HCT116 (cell line): ENCODE results near the gene FOXS1. TPM values are rescaled to one million over a fixed set of nuclear protein-coding genes. Genes with fewer than 3 reads are reported as not detected.

ENCODE experiments used
- ATAC-seq: fragments of 200-7000 bp; cut with Tn5 transposase; 2 replicates; pipeline ENCODE4 v1.9.1; 2020; ENCODE audit warnings: mild to moderate bottlenecking, moderate library complexity
- BruUV-seq: library from RNA; stranded (reverse); fragments of 400-500 nt; replicated peaks from 2 replicates; lab custom pipeline; 2021; lab: Mats Ljungman, UMichigan
- CTCF ChIA-PET: fragments of 300-600 bp; sonication (Branson Sonifier 250); formaldehyde crosslinking; loops from one replicate; lab custom pipeline; 2021; ENCODE audit warnings: antibody characterized with exemption; lab: Charles Lee
- POLR2A ChIA-PET: fragments of 300-600, 350-600 bp; sonication (Branson Sonifier 250); formaldehyde crosslinking; loops from one replicate; lab custom pipeline; 2021; ENCODE audit warnings: antibody characterized with exemption; lab: Charles Lee
- RAD21 ChIA-PET, 2 experiments: fragments of 300-600 bp; sonication (Branson Sonifier 250); formaldehyde crosslinking; loops; one replicate each; lab custom pipeline; 2023; ENCODE audit warnings: low total read pairs in 2 of 2; ENCODE audit not compliant: uncharacterized antibody in 2 of 2, unreplicated experiment in 2 of 2, low non-redundant PET in 1 of 2; lab: Charles Lee
- DNase-seq: peaks from one replicate; pipeline ENCODE4 v3.0.0-alpha.2; 2010; ENCODE audit warnings: low read depth, low spot score
- H2AFZ ChIP-seq: fragments of 200-600 bp; shearing (Covaris generic), sonication (generic); 2 replicates; pipeline ENCODE4 v1.6.1; 2017; ENCODE audit warnings: low read depth, mixed run types, mixed read lengths, antibody characterized with exemption, low read length; ENCODE audit not compliant: poor library complexity, severe bottlenecking
- H3K27ac ChIP-seq: 2 replicates; pipeline ENCODE4 v1.5.1; 2012; ENCODE audit warnings: low read depth, low read length
- H3K27me3 ChIP-seq: fragments of 200-600 bp; sonication (generic); 2 replicates; pipeline ENCODE4 v1.6.1; 2016; ENCODE audit warnings: mixed run types, low read length, mixed read lengths; ENCODE audit not compliant: insufficient read depth
- H3K36me3 ChIP-seq, 2 experiments: fragments of 200-500 bp in 1 of 2; fragments of 200-600 bp in 1 of 2; sonication (Bioruptor generic) in 1 of 2; sonication (generic) in 1 of 2; 2 replicates each; pipeline versions ENCODE4 v1.5.1 to v1.6.1; 2014 to 2016; ENCODE audit warnings: low read length in 2 of 2, inconsistent platforms in 1 of 2, mixed read lengths in 1 of 2, mixed run types in 1 of 2; ENCODE audit not compliant: insufficient read depth in 2 of 2, control insufficient read depth in 1 of 2
- H3K4me1 ChIP-seq, 2 experiments: fragments of 200-600 bp in 1 of 2; sonication (generic) in 1 of 2; 2 replicates each; pipeline versions ENCODE4 v1.5.1 to v1.6.1; 2012 to 2017; ENCODE audit warnings: low read length in 2 of 2, inconsistent platforms in 1 of 2, mild to moderate bottlenecking in 1 of 2, mixed read lengths in 1 of 2, mixed run types in 1 of 2, moderate library complexity in 1 of 2; ENCODE audit not compliant: insufficient read depth in 2 of 2, control insufficient read depth in 1 of 2
- H3K4me2 ChIP-seq: fragments of 200-600 bp; sonication (generic); 2 replicates; pipeline ENCODE4 v1.6.1; 2017; ENCODE audit warnings: mixed run types, low read length, mixed read lengths
- H3K4me3 ChIP-seq, 2 experiments: fragments of 200-600 bp in 1 of 2; sonication (generic) in 1 of 2; replicated peaks in 1 of 2; 2 replicates each; pipeline ENCODE4 v1.5.1; 2011 to 2016; ENCODE audit warnings: low read length in 2 of 2, control low read depth in 1 of 2, low read depth in 1 of 2, mild to moderate bottlenecking in 1 of 2, mixed read lengths in 1 of 2, mixed run types in 1 of 2
- H3K79me2 ChIP-seq: fragments of 200-600 bp; sonication (generic); 2 replicates; pipeline ENCODE4 v1.6.1; 2017; ENCODE audit warnings: mild to moderate bottlenecking, mixed run types, low read length, moderate library complexity, mixed read lengths; ENCODE audit not compliant: insufficient read depth
- H3K9ac ChIP-seq: fragments of 200-600 bp; sonication (generic); 2 replicates; pipeline ENCODE4 v1.6.1; 2016; ENCODE audit warnings: low read length, mixed read lengths
- H3K9me2 ChIP-seq: fragments of 200-600 bp; sonication (generic), shearing (Covaris generic); 2 replicates; pipeline ENCODE4 v1.6.1; 2017; ENCODE audit warnings: mixed run types, mild to moderate bottlenecking, moderate library complexity; ENCODE audit not compliant: insufficient read depth
- H3K9me3 ChIP-seq, 2 experiments: fragments of 200-500 bp in 1 of 2; fragments of 200-600 bp in 1 of 2; sonication (Bioruptor generic) in 1 of 2; sonication (generic) in 1 of 2; 2 replicates each; pipeline ENCODE4 v1.6.1; 2014 to 2017; ENCODE audit warnings: low read length in 2 of 2, mixed read lengths in 2 of 2, inconsistent platforms in 1 of 2, low read depth in 1 of 2, mild to moderate bottlenecking in 1 of 2, mixed run types in 1 of 2, moderate library complexity in 1 of 2; ENCODE audit not compliant: control insufficient read depth in 1 of 2, insufficient read depth in 1 of 2
- H4K20me1 ChIP-seq: fragments of 200-600 bp; sonication (generic), shearing (Covaris generic); 2 replicates; pipeline ENCODE4 v1.6.1; 2017; ENCODE audit warnings: mixed run types, mild to moderate bottlenecking, moderate library complexity; ENCODE audit not compliant: insufficient read depth
- ATF3 ChIP-seq: IDR thresholded peaks from 2 replicates; pipeline ENCODE4 v1.6.1; 2012
- CBX3 ChIP-seq: IDR thresholded peaks from 2 replicates; pipeline ENCODE4 v1.6.1; 2012; ENCODE audit warnings: low read depth
- CEBPB ChIP-seq: IDR thresholded peaks from 2 replicates; pipeline ENCODE4 v1.6.1; 2012; ENCODE audit warnings: low read depth
- CTCF ChIP-seq, 3 experiments: fragments of 200-600 bp in 1 of 3; sonication (generic) in 1 of 3; IDR thresholded peaks in 2 of 3; conservative IDR thresholded peaks in 1 of 3; 2 replicates each; pipeline ENCODE4 v1.5.1; 2012 to 2017; ENCODE audit warnings: low read depth in 2 of 3, low read length in 2 of 3, antibody characterized with exemption in 1 of 3, borderline replicate concordance in 1 of 3, control low read depth in 1 of 3, mild to moderate bottlenecking in 1 of 3, mixed read lengths in 1 of 3, mixed run types in 1 of 3, moderate library complexity in 1 of 3; ENCODE audit not compliant: insufficient read depth in 1 of 3
- EGR1 ChIP-seq: IDR thresholded peaks from 2 replicates; pipeline ENCODE4 v1.6.1; 2012; ENCODE audit warnings: low read depth
- EZH2 ChIP-seq: fragments of 200-600 bp; sonication (generic); IDR thresholded peaks from 2 replicates; pipeline ENCODE4 v1.6.1; 2017; ENCODE audit warnings: antibody characterized with exemption, mixed run types
- EZH2phosphoT487 ChIP-seq: fragments of 200-600 bp; IDR thresholded peaks from 2 replicates; pipeline ENCODE4 v1.6.1; 2018; ENCODE audit warnings: antibody characterized with exemption, borderline replicate concordance
- FOSL1 ChIP-seq: IDR thresholded peaks from 2 replicates; pipeline ENCODE4 v1.6.1; 2012; ENCODE audit warnings: low read depth
- JUND ChIP-seq: IDR thresholded peaks from 2 replicates; pipeline ENCODE4 v1.6.1; 2012
- MAX ChIP-seq: IDR thresholded peaks from 2 replicates; pipeline ENCODE4 v1.6.1; 2012
- POLR2A ChIP-seq: IDR thresholded peaks from 2 replicates; pipeline ENCODE4 v1.7.0; 2011; ENCODE audit warnings: borderline replicate concordance; ENCODE audit not compliant: insufficient read depth, insufficient read length; ENCODE audit errors: extremely low read depth
- POLR2AphosphoS5 ChIP-seq: IDR thresholded peaks from 2 replicates; pipeline ENCODE4 v1.6.1; 2011; ENCODE audit warnings: mild to moderate bottlenecking, low read depth, low read length, moderate library complexity
- SIN3A ChIP-seq: IDR thresholded peaks from 2 replicates; pipeline ENCODE4 v1.6.1; 2012; ENCODE audit warnings: low read depth
- SP1 ChIP-seq: IDR thresholded peaks from 2 replicates; pipeline ENCODE4 v1.6.1; 2012; ENCODE audit warnings: low read depth
- TCF7L2 ChIP-seq: IDR thresholded peaks from 2 replicates; pipeline ENCODE4 v1.7.0; 2011; ENCODE audit warnings: borderline replicate concordance, inconsistent platforms; ENCODE audit not compliant: insufficient read depth, insufficient read length; ENCODE audit errors: extremely low read depth
- YY1 ChIP-seq: IDR thresholded peaks from 2 replicates; pipeline ENCODE4 v1.6.1; 2011; ENCODE audit warnings: low read length, low read depth, moderate library complexity, mild to moderate bottlenecking; ENCODE audit not compliant: insufficient replicate concordance; ENCODE audit errors: extremely low read depth
- ZBTB33 ChIP-seq: IDR thresholded peaks from 2 replicates; pipeline ENCODE4 v1.6.1; 2011; ENCODE audit warnings: mild to moderate bottlenecking, low read length, moderate library complexity; ENCODE audit not compliant: insufficient replicate concordance; ENCODE audit errors: extremely low read depth
- ZFX ChIP-seq: fragments of 450-650 bp; IDR thresholded peaks from 2 replicates; pipeline ENCODE4 v1.6.1; 2017
- ZNF274 ChIP-seq: fragments of 200-500 bp; sonication (Bioruptor generic); IDR thresholded peaks from 2 replicates; pipeline ENCODE4 v1.6.1; 2014; ENCODE audit warnings: mild to moderate bottlenecking, low read depth, low read length, inconsistent platforms
- intact Hi-C: fragments of 100-400 bp; cut with micrococcal nuclease; formaldehyde crosslinking; loops from 2 replicates; pipeline ENCODE4 v1.10.0; 2022
- total RNA-seq: library from RNA; stranded (reverse); gene quantifications from one replicate; pipeline ENCODE4 v1.2.1, GENCODE V29; 2021; ENCODE audit not compliant: unreplicated experiment
- TF ChIP-seq, protein P1 (sequence below): IDR thresholded peaks from 2 replicates; pipeline ENCODE4 v1.6.1; 2012; ENCODE audit warnings: low read depth

FOXS1 gene
- total RNA-seq, 1 experiment from 2014 or later, result not detected

DNA sequence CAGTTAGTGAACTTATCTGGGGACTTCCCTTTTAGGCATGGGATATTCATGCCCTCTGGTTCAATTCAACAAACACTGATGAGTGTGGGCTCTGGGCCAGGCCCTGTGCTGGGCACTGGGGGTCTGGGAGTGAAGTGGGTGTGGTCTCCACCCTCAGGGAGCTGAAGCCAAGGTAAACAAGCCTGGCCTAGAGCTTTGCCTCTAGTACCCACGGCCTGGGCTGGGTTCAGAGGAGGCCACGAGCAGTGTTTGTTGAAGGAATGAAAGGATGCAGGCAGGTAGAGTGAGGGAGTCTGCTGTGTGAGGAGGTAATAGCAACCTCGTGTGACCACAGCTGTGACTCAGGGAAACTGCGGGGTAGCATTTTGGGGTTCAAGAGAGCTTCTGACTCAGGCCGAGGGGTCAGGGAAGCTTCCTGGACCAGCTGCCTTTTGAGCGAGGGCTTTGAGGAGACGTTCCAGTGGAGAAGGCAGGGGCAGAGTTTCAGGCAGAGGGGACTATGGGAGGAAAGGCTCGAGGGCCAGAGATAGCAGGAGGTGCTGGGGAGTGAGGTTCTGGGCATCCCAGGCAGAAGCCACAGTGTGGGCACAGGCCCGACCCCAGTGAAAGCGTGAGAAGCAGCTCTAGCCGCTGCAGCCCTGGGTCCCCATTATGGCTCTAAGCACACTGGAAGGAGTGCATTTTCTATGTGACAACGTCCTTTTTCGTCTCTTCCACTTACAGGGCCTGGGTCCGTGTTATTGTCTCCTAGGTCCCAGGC lies 20.7 kb downstream of the FOXS1 start:
- Histone ChIP-seq H3K4me2 (no peak overlapping the region), H3K79me2 (no peaks in the 10 kb centered on the region), H3K36me3 (no peaks in the 10 kb centered on the region), H3K27ac (no peak overlapping the region), H3K9ac (no peak overlapping the region), H3K9me3 (no peaks in the 10 kb centered on the region), H2AFZ (no peak overlapping the region), H4K20me1 (no peaks in the 10 kb centered on the region), H3K9me2 (no peaks in the 10 kb centered on the region), H3K4me1 (peaks cover 0 to 9% of the 10 kb centered on the region in 2 experiments; a peak in 1 of 4 replicates), H3K4me3 (no peak overlapping the region), H3K27me3 (no peaks in the 10 kb centered on the region)
- DNase-seq (no peak), ATAC-seq (no peak)
- no TSS peak for BruUV-seq
- TF ChIP-seq TCF7L2 (no peak), ATF3 (no peak), YY1 (no peak), CEBPB (no peak), SP1 (no peak), MAX (no peak), EZH2 (no peak), POLR2AphosphoS5 (no peak), ZFX (no peak), JUND (no peak), POLR2A (no peak), FOSL1 (no peak), SIN3A (no peak), EGR1 (no peak), EZH2phosphoT487 (no peak), ZBTB33 (no peak), CBX3 (no peak), ZNF274 (no peak), CTCF (IDR thresholded peaks at IDR 0.05 in 2 of 3, conservative IDR thresholded peaks at IDR 0.05 in 1 of 3; ENCODE audit: borderline replicate concordance in 1 of 3, insufficient read depth in 1 of 3, low read depth in 2 of 3, low read length in 2 of 3) (no peak)
- TF ChIP-seq, protein P1, sequence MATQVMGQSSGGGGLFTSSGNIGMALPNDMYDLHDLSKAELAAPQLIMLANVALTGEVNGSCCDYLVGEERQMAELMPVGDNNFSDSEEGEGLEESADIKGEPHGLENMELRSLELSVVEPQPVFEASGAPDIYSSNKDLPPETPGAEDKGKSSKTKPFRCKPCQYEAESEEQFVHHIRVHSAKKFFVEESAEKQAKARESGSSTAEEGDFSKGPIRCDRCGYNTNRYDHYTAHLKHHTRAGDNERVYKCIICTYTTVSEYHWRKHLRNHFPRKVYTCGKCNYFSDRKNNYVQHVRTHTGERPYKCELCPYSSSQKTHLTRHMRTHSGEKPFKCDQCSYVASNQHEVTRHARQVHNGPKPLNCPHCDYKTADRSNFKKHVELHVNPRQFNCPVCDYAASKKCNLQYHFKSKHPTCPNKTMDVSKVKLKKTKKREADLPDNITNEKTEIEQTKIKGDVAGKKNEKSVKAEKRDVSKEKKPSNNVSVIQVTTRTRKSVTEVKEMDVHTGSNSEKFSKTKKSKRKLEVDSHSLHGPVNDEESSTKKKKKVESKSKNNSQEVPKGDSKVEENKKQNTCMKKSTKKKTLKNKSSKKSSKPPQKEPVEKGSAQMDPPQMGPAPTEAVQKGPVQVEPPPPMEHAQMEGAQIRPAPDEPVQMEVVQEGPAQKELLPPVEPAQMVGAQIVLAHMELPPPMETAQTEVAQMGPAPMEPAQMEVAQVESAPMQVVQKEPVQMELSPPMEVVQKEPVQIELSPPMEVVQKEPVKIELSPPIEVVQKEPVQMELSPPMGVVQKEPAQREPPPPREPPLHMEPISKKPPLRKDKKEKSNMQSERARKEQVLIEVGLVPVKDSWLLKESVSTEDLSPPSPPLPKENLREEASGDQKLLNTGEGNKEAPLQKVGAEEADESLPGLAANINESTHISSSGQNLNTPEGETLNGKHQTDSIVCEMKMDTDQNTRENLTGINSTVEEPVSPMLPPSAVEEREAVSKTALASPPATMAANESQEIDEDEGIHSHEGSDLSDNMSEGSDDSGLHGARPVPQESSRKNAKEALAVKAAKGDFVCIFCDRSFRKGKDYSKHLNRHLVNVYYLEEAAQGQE, result no peak
- ChIA-PET POLR2A (no interaction called here), CTCF (interaction anchor here (1.0 to 1.5 kb wide), 2 partner anchors 12 to 27 kb away, joined by 3 to 10 read pairs; no protein-coding TSS in a partner anchor), RAD21 (no interaction called here)
- intact Hi-C loops, result no loop called here
